ENCODE data around the gene ATP8A1.

The ATP8A1 gene

GRCh38 chr4:42608551-42608950 is 48.4 kb downstream of the ATP8A1 start:
- no peak for DNase-seq (ENCODE audit: extremely low read depth, low read depth)
- TF ChIP-seq CTCF (IDR thresholded peaks at IDR 0.05; ENCODE audit: low read depth, low read length): no peak

DNA sequence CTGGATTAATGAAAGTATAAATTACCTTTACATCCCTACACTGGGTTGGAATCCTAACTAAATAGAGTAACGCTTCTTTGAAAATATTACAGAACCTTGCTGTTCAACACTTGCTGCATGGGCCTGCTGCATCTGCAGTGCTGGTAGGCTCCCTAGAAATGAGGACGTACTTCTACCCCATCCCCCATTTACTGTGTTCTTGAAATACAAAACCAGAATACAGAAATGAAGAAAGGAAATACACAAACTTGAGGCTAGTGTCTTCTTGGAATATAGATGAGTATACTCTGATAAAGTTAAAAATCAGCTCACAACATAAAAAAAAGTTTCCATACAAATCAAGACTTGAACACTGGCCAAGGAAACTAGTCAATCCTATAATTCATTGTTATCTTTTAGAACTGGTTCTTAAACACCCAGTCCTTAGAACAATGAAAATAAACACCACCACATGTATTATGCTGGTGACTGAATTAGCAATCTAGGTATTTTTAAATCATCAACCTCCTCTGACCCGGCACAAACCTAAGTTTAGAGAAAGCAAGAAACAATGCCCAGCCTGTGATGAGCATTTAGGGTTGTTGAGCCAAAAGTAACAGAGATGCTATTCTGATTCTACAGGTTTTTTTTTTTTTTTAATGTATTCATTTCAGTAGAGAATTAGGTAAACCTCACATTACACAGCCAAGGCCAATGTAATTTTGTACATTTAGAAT is 49.7 kb downstream of the ATP8A1 start:
- DNase-seq (ENCODE audit: extremely low read depth, low read depth): no peak
- no peak for TF ChIP-seq CTCF (IDR thresholded peaks at IDR 0.05; ENCODE audit: low read depth, low read length)

DNA sequence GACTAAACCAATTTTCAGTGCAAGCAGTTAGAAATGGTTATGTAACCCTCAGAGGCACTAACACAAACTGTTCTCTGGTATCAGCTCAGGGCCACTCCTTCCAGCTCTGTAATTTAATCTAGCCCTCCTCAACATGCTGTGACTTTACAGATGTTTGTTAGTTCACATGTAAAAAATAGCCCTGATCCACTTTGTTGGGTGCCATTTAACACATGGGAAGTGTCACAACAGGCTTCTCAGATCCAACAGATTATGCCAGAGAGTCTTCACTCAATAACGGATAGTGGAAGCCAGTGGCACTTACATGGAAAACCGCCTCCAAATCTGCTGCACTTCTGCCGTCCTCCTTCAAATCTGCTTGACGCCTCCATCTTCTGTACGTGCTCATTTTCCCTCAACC is 51.6 kb downstream of the ATP8A1 start:
- DNase-seq (ENCODE audit: extremely low read depth, low read depth): no peak
- no peak for TF ChIP-seq CTCF (IDR thresholded peaks at IDR 0.05; ENCODE audit: low read depth, low read length)

DNA sequence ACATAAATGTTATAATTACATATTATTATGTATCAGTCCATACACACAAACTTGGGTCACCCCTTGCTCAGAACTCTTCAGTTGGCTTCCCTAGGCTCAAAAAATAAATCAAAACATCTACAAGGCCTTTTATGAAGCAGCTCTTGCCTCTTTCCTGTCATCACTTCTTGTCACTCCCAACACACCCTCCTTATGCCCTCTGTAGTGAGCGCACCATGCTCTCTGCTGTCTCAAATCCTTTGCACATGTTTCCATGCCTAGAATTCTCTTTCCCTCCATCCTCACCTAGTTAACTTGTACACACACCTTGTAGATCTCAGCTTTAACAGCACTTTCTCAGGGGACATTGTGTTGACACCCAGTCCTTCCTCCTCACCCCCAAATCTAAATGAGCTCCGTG is 53.0 kb downstream of the ATP8A1 start:
- no peak for DNase-seq (ENCODE audit: extremely low read depth, low read depth)
- no peak for TF ChIP-seq CTCF (IDR thresholded peaks at IDR 0.05; ENCODE audit: low read depth, low read length)

DNA sequence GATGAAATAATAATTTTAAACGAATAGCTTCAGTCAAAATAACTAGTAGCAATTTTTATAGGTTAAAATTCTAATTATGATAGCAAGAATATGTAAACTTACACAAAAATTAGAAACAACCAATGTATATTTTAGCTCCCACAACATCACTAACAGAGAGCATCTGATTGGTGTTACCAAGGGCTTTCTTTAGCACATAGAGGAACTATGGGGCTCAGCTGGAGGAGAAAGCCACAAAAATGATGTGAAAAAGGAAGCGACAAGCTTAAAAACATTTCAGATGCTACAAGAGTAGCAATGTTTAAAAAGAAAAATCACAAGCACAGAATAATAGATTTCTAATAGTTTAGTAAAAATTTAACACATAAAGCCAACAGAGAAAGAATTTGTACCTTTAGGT is 56.3 kb downstream of the ATP8A1 start:
- DNase-seq (ENCODE audit: extremely low read depth, low read depth): no peak
- TF ChIP-seq CTCF (IDR thresholded peaks at IDR 0.05; ENCODE audit: low read depth, low read length): no peak

DNA sequence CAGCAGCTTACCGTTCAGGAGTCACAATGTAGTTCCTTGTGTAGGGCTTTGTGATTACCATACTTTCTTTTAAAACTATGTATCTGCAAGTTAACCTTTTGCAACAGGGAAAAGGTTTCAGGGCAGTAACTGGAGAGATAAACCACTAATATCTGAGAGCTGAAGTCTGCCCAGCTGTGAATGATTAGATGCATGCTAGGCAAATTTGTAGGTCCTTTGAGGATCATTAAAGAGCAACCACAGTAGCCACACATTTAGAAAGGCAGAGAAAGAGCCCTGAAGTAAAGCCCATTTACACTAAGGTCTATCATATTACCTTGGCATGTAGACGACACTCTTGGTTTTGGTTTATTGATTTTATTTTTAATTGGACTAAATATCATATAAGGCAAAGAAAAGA is 60.0 kb downstream of the ATP8A1 start:
- DNase-seq (ENCODE audit: extremely low read depth, low read depth): no peak
- no peak for TF ChIP-seq CTCF (IDR thresholded peaks at IDR 0.05; ENCODE audit: low read depth, low read length)

DNA sequence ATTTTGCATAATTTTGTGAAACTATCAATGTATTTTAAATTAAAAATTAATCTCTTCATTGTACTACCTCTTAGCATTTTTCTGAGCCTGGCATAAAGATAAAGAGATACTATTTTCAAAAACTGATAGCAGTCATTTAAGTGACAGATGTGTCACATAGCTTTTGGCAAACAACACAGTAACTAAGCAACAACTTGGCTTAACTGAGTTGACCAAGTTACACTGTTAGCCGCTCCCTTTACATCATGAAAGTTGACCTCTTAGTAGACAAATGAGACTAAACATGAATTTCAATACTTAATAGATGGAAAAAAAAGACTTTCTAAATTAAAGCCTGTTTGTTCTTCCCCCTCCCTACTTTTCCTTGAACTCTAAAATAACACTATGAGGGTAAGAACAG is 62.0 kb downstream of the ATP8A1 start:
- no peak for TF ChIP-seq CTCF (IDR thresholded peaks at IDR 0.05; ENCODE audit: low read depth, low read length)
- no peak for DNase-seq (ENCODE audit: extremely low read depth, low read depth)

Data from AG09319 (cell line).